K562 (cell line): ENCODE measurements around the gene TMEM38B. TPM values are rescaled to one million over a fixed set of nuclear protein-coding genes. Genes with fewer than 3 reads are reported as not detected.

Experiments used
- ATAC-seq: fragments of 200-7000 bp; cut with Tn5 transposase; 3 replicates; pipeline ENCODE4 v1.9.1; 2020; ENCODE audit warnings: moderate library complexity
- BruUV-seq: library from RNA; stranded (reverse); fragments of 400-500 nt; replicated peaks from 2 replicates; lab custom pipeline; 2021; lab: Mats Ljungman, UMichigan
- CTCF ChIA-PET: fragments of 300-600 bp; formaldehyde crosslinking; extraction: SDS; loops from one replicate; lab custom pipeline; 2021; ENCODE audit warnings: low intra/inter-chr PET ratio; lab: Yijun Ruan, JAX
- POLR2A ChIA-PET: fragments of 300-600, 350-650 bp; sonication (Branson Sonifier 250); formaldehyde crosslinking; extraction: SDS; loops from one replicate; lab custom pipeline; 2021; ENCODE audit warnings: antibody characterized with exemption, inconsistent platforms; lab: Yijun Ruan, JAX
- DNase-seq, 4 experiments: peaks; one replicate each; pipeline versions ENCODE4 v3.0.0 to v3.0.0-alpha.2; 2011 to 2018; ENCODE audit warnings: low spot score in 3 of 4, mixed read lengths in 3 of 4; ENCODE audit errors: extremely low read depth in 1 of 4
- FAIRE-seq: peaks from 2 replicates; lab custom pipeline; 2011; peaks lifted over from hg19 to GRCh38; lab: Jason Lieb, UNC
- H2AFZ ChIP-seq: 2 replicates; pipeline ENCODE4 v1.6.0; 2011; ENCODE audit warnings: low read depth, low read length, control low read depth, inconsistent platforms
- H3K27ac ChIP-seq: fragments of 200-600 bp; 3 replicates; pipeline ENCODE4 v1.8.0; 2011; ENCODE audit warnings: low read depth, mild to moderate bottlenecking, control low read depth, inconsistent platforms, low read length, moderate library complexity, mixed read lengths; ENCODE audit errors: extremely low read depth
- H3K27me3 ChIP-seq, 2 experiments: fragments of 300-600 bp in 1 of 2; 2 replicates in 1 of 2; 3 replicates in 1 of 2; pipeline versions ENCODE4 v1.6.0 to v1.8.0; 2011; ENCODE audit warnings: inconsistent platforms in 2 of 2, low read length in 2 of 2, mild to moderate bottlenecking in 1 of 2, mixed read lengths in 1 of 2, moderate library complexity in 1 of 2; ENCODE audit not compliant: control insufficient read depth in 2 of 2, insufficient read depth in 2 of 2
- H3K36me3 ChIP-seq: fragments of 300-600 bp; 3 replicates; pipeline ENCODE4 v1.8.0; 2011; ENCODE audit warnings: mild to moderate bottlenecking, low read length, inconsistent platforms; ENCODE audit not compliant: control insufficient read depth, insufficient read depth
- H3K4me1 ChIP-seq, 2 experiments: fragments of 200-600 bp in 1 of 2; replicated peaks in 1 of 2; 2 replicates in 1 of 2; 3 replicates in 1 of 2; pipeline versions ENCODE4 v1.5.1 to v1.8.0; 2011; ENCODE audit warnings: inconsistent platforms in 2 of 2, low read length in 2 of 2, mild to moderate bottlenecking in 1 of 2, mixed read lengths in 1 of 2, moderate library complexity in 1 of 2; ENCODE audit not compliant: control insufficient read depth in 2 of 2, insufficient read depth in 2 of 2
- H3K4me2 ChIP-seq: 2 replicates; pipeline ENCODE4 v1.6.1; 2011; ENCODE audit warnings: low read length, control low read depth, inconsistent platforms, mixed read lengths; ENCODE audit not compliant: insufficient read depth
- H3K4me3 ChIP-seq: fragments of 200-600 bp; sonication (generic), shearing (Covaris generic); 2 replicates; pipeline ENCODE4 v1.5.1; 2016; ENCODE audit warnings: control low read depth, inconsistent platforms
- H3K79me2 ChIP-seq: fragments of 200-600 bp; 3 replicates; pipeline ENCODE4 v1.8.0; 2011; ENCODE audit warnings: low read length, inconsistent platforms; ENCODE audit not compliant: control insufficient read depth, insufficient read depth
- H3K9ac ChIP-seq, 2 experiments: 2 replicates each; pipeline versions ENCODE4 v1.6.0 to v1.6.1; 2011; ENCODE audit warnings: low read depth in 2 of 2, low read length in 2 of 2, control low read depth in 1 of 2, inconsistent platforms in 1 of 2, mild to moderate bottlenecking in 1 of 2, mixed read lengths in 1 of 2; ENCODE audit not compliant: insufficient read depth in 1 of 2
- H3K9me1 ChIP-seq: one replicate; pipeline ENCODE4 v1.6.0; 2011; ENCODE audit warnings: inconsistent platforms, mild to moderate bottlenecking, low read length, moderate library complexity; ENCODE audit not compliant: control insufficient read depth, insufficient read depth
- H3K9me3 ChIP-seq: replicated peaks from 2 replicates; pipeline ENCODE4 v1.5.1; 2011; ENCODE audit warnings: low read depth, low read length, inconsistent platforms; ENCODE audit not compliant: control insufficient read depth, insufficient read depth
- H4K20me1 ChIP-seq: replicated peaks from 2 replicates; pipeline ENCODE4 v1.6.1; 2011; ENCODE audit warnings: low read length, inconsistent platforms, mixed read lengths; ENCODE audit not compliant: control insufficient read depth, insufficient read depth
- CBX3 ChIP-seq, 2 experiments: IDR thresholded peaks; 1 replicate in 1 of 2; 2 replicates in 1 of 2; pipeline ENCODE4 v1.6.1; 2012; ENCODE audit warnings: inconsistent platforms in 2 of 2, low read length in 2 of 2, borderline replicate concordance in 1 of 2, control low read depth in 1 of 2
- KLF13 ChIP-seq: fragments of 450-650 bp; IDR thresholded peaks from 2 replicates; pipeline ENCODE4 v1.6.1; 2016; ENCODE audit warnings: missing genetic modification characterization, low read depth, mild to moderate bottlenecking, missing compliant biosample characterization, moderate library complexity, borderline replicate concordance
- TRIM24 ChIP-seq, 2 experiments: fragments of 450-650 bp; IDR thresholded peaks; 2 replicates each; pipeline ENCODE4 v1.6.1; 2016
- TRIM28 ChIP-seq: fragments of 450-650 bp; IDR thresholded peaks from 2 replicates; pipeline ENCODE4 v1.6.1; 2017
- ZFP1 ChIP-seq: fragments of 450-650 bp; formaldehyde crosslinking; IDR thresholded peaks from 2 replicates; pipeline ENCODE4 v1.4.0; 2020; ENCODE audit warnings: mild to moderate bottlenecking, mixed read lengths
- in situ Hi-C: fragments of 300-500 bp; cut with MboI; formaldehyde crosslinking; loops from 4 replicates; pipeline ENCODE4 v1.15.0; 2018; ENCODE audit warnings: inconsistent platforms, mixed read lengths
- intact Hi-C: fragments of 100-400 bp; cut with micrococcal nuclease; formaldehyde crosslinking; loops from 2 replicates; pipeline ENCODE4 v1.14.2; 2022
- polyA plus RNA-seq, 8 experiments: library from polyadenylated mRNA; depleted of rRNA in 4 of 8; stranded (reverse) in 5 of 8; unstranded in 3 of 8; fragments of >200 nt; fragmentation: Nextera tagmentation in 2 of 8; fragmentation: Illumina TruSeq in 1 of 8; extraction: Ambion mirVana in 2 of 8; extraction: Trizol in 1 of 8; gene quantifications; 2 replicates each; pipeline versions ENCODE4 v1.2.1 to v1.2.3, GENCODE V29; 2011 to 2014; ENCODE audit warnings: inconsistent platforms in 1 of 8, missing spikeins in 1 of 8
- total RNA-seq, 7 experiments: library from RNA; depleted of rRNA in 6 of 7; stranded (reverse); fragments of >200 nt in 6 of 7; fragmentation: Illumina TruSeq in 2 of 7; extraction: Trizol in 2 of 7; gene quantifications; 2 replicates each; pipeline versions ENCODE4 v1.2.1 to v1.2.3, GENCODE V29; 2011 to 2021; ENCODE audit warnings: low replicate concordance in 1 of 7
- TF ChIP-seq, protein P1 (sequence below): fragments of 450-650 bp; formaldehyde crosslinking; conservative IDR thresholded peaks from 2 replicates; pipeline ENCODE4 v1.4.0; 2022; ENCODE audit warnings: mild to moderate bottlenecking, missing genetic modification characterization
- TF ChIP-seq, protein P2 (sequence below): fragments of 450-650 bp; IDR thresholded peaks from 2 replicates; pipeline ENCODE4 v1.6.1; 2018; ENCODE audit warnings: mild to moderate bottlenecking, low read depth; ENCODE audit not compliant: partially characterized antibody

Gene TMEM38B
- total and polyA plus RNA-seq, 9 of the 15 experiments (the other 6 are each of a cell fraction or from before 2014, with no cell fraction given) = 26.0 to 57.5 (median 38.5) TPM

GRCh38 chr9:105735366-105735765 lies 41.0 kb downstream of the TMEM38B start:
- ATAC-seq = no peak
- no peak for FAIRE-seq
- Histone ChIP-seq H3K79me2 (no peaks in the 10 kb centered on the region; the same call in 2 of the 3 replicates), H2AFZ (no peak overlapping the region), H3K9me3 (peaks cover 6% of the 10 kb centered on the region; the same call in 1 of the 2 replicates), H4K20me1 (no peaks in the 10 kb centered on the region), H3K36me3 (peaks cover 19% of the 10 kb centered on the region), H3K27me3 (no peaks in the 10 kb centered on the region), H3K4me2 (no peak overlapping the region), H3K4me1 (no peaks in the 10 kb centered on the region), H3K9ac (no peak overlapping the region), H3K4me3 (no peak overlapping the region), H3K27ac (no peak overlapping the region), H3K9me1 (no peaks in the 10 kb centered on the region)
- TF ChIP-seq, protein P1, sequence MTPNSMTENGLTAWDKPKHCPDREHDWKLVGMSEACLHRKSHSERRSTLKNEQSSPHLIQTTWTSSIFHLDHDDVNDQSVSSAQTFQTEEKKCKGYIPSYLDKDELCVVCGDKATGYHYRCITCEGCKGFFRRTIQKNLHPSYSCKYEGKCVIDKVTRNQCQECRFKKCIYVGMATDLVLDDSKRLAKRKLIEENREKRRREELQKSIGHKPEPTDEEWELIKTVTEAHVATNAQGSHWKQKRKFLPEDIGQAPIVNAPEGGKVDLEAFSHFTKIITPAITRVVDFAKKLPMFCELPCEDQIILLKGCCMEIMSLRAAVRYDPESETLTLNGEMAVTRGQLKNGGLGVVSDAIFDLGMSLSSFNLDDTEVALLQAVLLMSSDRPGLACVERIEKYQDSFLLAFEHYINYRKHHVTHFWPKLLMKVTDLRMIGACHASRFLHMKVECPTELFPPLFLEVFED (CRISPR knock-in tag) = no peak
- TF ChIP-seq TRIM24 (IDR thresholded peaks at IDR 0.05) = 0 out of 4 replicates have a peak, but pooled peaks of 1 of the 2 experiments have one; percentile 7
- TF ChIP-seq, protein P2, sequence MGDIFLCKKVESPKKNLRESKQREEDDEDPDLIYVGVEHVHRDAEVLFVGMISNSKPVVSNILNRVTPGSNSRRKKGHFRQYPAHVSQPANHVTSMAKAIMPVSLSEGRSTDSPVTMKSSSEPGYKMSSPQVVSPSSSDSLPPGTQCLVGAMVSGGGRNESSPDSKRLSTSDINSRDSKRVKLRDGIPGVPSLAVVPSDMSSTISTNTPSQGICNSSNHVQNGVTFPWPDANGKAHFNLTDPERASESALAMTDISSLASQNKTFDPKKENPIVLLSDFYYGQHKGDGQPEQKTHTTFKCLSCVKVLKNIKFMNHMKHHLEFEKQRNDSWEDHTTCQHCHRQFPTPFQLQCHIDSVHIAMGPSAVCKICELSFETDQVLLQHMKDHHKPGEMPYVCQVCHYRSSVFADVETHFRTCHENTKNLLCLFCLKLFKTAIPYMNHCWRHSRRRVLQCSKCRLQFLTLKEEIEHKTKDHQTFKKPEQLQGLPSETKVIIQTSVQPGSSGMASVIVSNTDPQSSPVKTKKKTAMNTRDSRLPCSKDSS = peak; percentile 59
- TF ChIP-seq CBX3 (IDR thresholded peaks at IDR 0.05; ENCODE audit: borderline replicate concordance in 1 of 2, low read length in 2 of 2) = peak in 1 of 2 experiments; percentile 87; a peak in 2 of 3 replicates
- peak; percentile 94 for TF ChIP-seq ZFP1
- peak; percentile 88 for TF ChIP-seq TRIM28
- no peak for TF ChIP-seq KLF13
- DNase-seq = no peak
- no TSS peak for BruUV-seq
- intact Hi-C loops (no loop called here), in situ Hi-C loops (no loop called here)
- CTCF ChIA-PET = interaction anchor here (0.7 kb wide), 1 partner anchor 714 kb away, joined by 4 read pairs; no protein-coding TSS in a partner anchor
- POLR2A ChIA-PET = interaction anchor here (1.5 kb wide), 1 partner anchor 18 kb away, joined by 3 read pairs; no protein-coding TSS in a partner anchor
